Adrenal gland (tissue), 5 donors: Measurements from ENCODE around the gene COL5A1.

Experiments
- POLR2A ChIP-seq, 2 donors: fragments of 450-650 bp; IDR thresholded peaks; one replicate each; pipeline ENCODE4 v1.6.1; 2017; ENCODE audit warnings: antibody characterized with exemption in 2 of 2, mild to moderate bottlenecking in 2 of 2, moderate library complexity in 1 of 2
- TF ChIP-seq, protein P1 (sequence below), 6 experiments: fragments of 450-650 bp in 4 of 6; fragments of 200-600 bp in 2 of 6; sonication (generic) in 1 of 6; IDR thresholded peaks; 1 replicate in 5 of 6; 2 replicates in 1 of 6; pipeline versions ENCODE4 v1.5.1 to v1.8.0; 2016 to 2021; ENCODE audit warnings: antibody characterized with exemption in 6 of 6, mild to moderate bottlenecking in 2 of 6, moderate library complexity in 1 of 6
- donor health status: DM: no; HTN: no; CAD: no.

DNA sequence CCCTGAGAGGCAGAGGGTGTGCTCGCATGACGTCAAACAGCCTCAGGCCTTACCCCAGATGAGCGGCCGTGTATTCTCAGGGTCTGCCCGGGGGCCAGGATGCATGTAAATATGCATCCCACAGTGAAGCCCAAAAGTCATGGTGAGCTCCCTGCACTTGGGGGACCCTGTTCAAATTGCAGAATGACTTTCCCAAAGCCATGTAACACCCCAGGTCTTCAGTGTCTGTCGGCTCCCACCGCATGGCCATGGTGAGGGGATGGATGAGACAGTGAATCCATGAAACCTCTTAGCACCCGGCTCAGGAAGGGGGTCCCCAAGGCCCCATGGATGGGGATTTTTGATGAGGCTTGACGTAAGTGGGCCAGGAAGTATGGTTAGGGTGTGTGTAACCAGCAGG is 9.3 kb upstream of the COL5A1 start:
- TF ChIP-seq, protein P1, sequence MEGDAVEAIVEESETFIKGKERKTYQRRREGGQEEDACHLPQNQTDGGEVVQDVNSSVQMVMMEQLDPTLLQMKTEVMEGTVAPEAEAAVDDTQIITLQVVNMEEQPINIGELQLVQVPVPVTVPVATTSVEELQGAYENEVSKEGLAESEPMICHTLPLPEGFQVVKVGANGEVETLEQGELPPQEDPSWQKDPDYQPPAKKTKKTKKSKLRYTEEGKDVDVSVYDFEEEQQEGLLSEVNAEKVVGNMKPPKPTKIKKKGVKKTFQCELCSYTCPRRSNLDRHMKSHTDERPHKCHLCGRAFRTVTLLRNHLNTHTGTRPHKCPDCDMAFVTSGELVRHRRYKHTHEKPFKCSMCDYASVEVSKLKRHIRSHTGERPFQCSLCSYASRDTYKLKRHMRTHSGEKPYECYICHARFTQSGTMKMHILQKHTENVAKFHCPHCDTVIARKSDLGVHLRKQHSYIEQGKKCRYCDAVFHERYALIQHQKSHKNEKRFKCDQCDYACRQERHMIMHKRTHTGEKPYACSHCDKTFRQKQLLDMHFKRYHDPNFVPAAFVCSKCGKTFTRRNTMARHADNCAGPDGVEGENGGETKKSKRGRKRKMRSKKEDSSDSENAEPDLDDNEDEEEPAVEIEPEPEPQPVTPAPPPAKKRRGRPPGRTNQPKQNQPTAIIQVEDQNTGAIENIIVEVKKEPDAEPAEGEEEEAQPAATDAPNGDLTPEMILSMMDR (IDR thresholded peaks at IDR 0.05) = no peak
- TF ChIP-seq POLR2A (IDR thresholded peaks at IDR 0.05) = no peak
